Omental fat pad (tissue), 4 donors: ENCODE results near the gene PAF1. TPM values are rescaled to one million over a fixed set of nuclear protein-coding genes. Genes with fewer than 3 reads are reported as not detected.

Source experiments
- ATAC-seq: fragments of 150-250 bp; one replicate; pipeline ENCODE4 v1.9.1; 2016; ENCODE audit warnings: mild to moderate bottlenecking, moderate library complexity; ENCODE audit not compliant: low FRiP score
- DNase-seq: peaks from one replicate; pipeline ENCODE4 v3.0.0-alpha.2; 2019; ENCODE audit warnings: low spot score
- CTCF ChIP-seq, 3 donors: fragments of 450-650 bp; IDR thresholded peaks; one replicate each; pipeline ENCODE4 v1.5.1; 2016 to 2017; ENCODE audit warnings: antibody characterized with exemption in 3 of 3, mild to moderate bottlenecking in 3 of 3, moderate library complexity in 2 of 3
- total RNA-seq, 4 donors: library from RNA; depleted of rRNA; stranded (reverse); fragments of >200 nt; gene quantifications; one replicate each; pipeline ENCODE4 v1.1.0, GENCODE V29; 2016

Gene PAF1
- total RNA-seq, 4 donors from 2014 or later, result 29.2 to 60.3 (median 53.3) TPM

GRCh38 chr19:39412867-39413271 is 22.0 kb upstream of the PAF1 start:
- DNase-seq, result no peak
- no peak for TF ChIP-seq CTCF (IDR thresholded peaks at IDR 0.05)
- ATAC-seq, result peak; percentile 1

GRCh38 chr19:39412100-39412866 is 21.4 kb upstream of the PAF1 start, which contains the start of gene PLEKHG2:
TSS of gene PLEKHG2 (plus strand) at chr19:39412669. CDS start at chr19:39414087, 1,418 bp downstream.
- ATAC-seq (peak; percentile 39), DNase-seq (peak; percentile 96)
- TF ChIP-seq CTCF (IDR thresholded peaks at IDR 0.05), result peak in 1 of 3 donors; percentile 81

- peak in 2 of 3 donors; percentile 39 to 92 for TF ChIP-seq CTCF (IDR thresholded peaks at IDR 0.05)
- DNase-seq, result peak; percentile 88
- ATAC-seq, result peak; percentile 6
These were observed 20.9 kb upstream of the PAF1 start for GRCh38 chr19:39411832-39412099.

- DNase-seq (no peak), ATAC-seq (peak; percentile 7)
- no peak for TF ChIP-seq CTCF (IDR thresholded peaks at IDR 0.05)
These were observed 20.4 kb upstream of the PAF1 start for GRCh38 chr19:39411081-39411831.

- DNase-seq (no peak), ATAC-seq (no peak)
- TF ChIP-seq CTCF (IDR thresholded peaks at IDR 0.05), result no peak
These were observed 19.9 kb upstream of the PAF1 start for GRCh38 chr19:39410831-39411080.

GRCh38 chr19:39410017-39410830 is 19.3 kb upstream of the PAF1 start:
- peak; percentile 5 for ATAC-seq

More at GRCh38 chr19:39410017-39410830, 19.3 kb upstream of the PAF1 start:
- no peak for TF ChIP-seq CTCF (IDR thresholded peaks at IDR 0.05)
- DNase-seq, result no peak
